Spleen (tissue), 7 donors: ENCODE measurements around the gene CDYL2.

Source experiments
- CTCF ChIP-seq, 11 experiments: fragments of 200-600 bp in 7 of 11; fragments of 450-650 bp in 4 of 11; sonication (generic) in 4 of 11; IDR thresholded peaks in 8 of 11; conservative IDR thresholded peaks in 3 of 11; 1 replicate in 7 of 11; 2 replicates in 4 of 11; pipeline versions ENCODE4 v1.4.0 to v1.8.0; 2016 to 2021; ENCODE audit warnings: antibody characterized with exemption in 11 of 11, inconsistent platforms in 4 of 11, mild to moderate bottlenecking in 1 of 11
- POLR2A ChIP-seq, 3 donors: fragments of 450-650 bp; IDR thresholded peaks; one replicate each; pipeline ENCODE4 v1.5.1; 2017; ENCODE audit warnings: antibody characterized with exemption in 3 of 3, mild to moderate bottlenecking in 1 of 3
- POLR2AphosphoS5 ChIP-seq, 3 donors: sonication (generic); formaldehyde crosslinking; IDR thresholded peaks; one replicate each; pipeline ENCODE4 v1.5.1; 2017; ENCODE audit warnings: antibody characterized with exemption in 3 of 3
- donor health status: DM: no; HTN: no; CAD: no; lungs with moderate emphysema.
- donor health status: DM: no; HTN: no; CAD: no.
- donor health status: DM: no; HTN: no; CAD: no.

GRCh38 chr16:80841231-80841630 lies 36.8 kb upstream of the CDYL2 start:
- TF ChIP-seq CTCF (IDR thresholded peaks at IDR 0.05 in 8 of 11, conservative IDR thresholded peaks at IDR 0.05 in 3 of 11) = no peak
- no peak for TF ChIP-seq POLR2AphosphoS5 (IDR thresholded peaks at IDR 0.05)
- no peak for TF ChIP-seq POLR2A (IDR thresholded peaks at IDR 0.05)
